NOMO-1 treated with dmso at 0.1 percent for 144 hours (cell line): Measurements from ENCODE around the gene IER5.
A peak's percentile ranks its signal among the peaks of the same experiment; 100 is the strongest.

ENCODE experiments used
- DNase-seq: peaks from one replicate; lab custom pipeline; 2025; ENCODE audit not compliant: unreplicated experiment; lab: John Stamatoyannopoulos, UW

The IER5 gene

DNA sequence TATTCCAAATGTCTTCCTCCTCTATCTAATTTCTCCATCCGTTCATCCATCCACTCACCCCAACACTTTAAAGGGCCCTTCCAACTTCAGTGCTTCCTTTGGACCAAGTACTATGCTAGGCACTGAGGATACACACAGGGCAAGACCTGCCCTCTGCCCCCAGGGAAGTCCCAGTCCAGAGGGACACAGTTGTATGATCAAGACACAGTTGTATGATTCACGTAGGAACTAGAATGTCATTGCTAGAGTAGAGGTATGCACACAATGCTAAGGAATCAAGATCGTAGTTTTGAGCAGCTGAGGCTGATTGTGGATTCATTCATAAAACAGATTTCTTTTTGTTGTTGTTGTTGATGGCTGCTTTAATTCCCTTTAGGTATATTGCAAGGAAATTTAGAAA is 11.6 kb upstream of the IER5 start:
- DNase-seq: no peak

DNA sequence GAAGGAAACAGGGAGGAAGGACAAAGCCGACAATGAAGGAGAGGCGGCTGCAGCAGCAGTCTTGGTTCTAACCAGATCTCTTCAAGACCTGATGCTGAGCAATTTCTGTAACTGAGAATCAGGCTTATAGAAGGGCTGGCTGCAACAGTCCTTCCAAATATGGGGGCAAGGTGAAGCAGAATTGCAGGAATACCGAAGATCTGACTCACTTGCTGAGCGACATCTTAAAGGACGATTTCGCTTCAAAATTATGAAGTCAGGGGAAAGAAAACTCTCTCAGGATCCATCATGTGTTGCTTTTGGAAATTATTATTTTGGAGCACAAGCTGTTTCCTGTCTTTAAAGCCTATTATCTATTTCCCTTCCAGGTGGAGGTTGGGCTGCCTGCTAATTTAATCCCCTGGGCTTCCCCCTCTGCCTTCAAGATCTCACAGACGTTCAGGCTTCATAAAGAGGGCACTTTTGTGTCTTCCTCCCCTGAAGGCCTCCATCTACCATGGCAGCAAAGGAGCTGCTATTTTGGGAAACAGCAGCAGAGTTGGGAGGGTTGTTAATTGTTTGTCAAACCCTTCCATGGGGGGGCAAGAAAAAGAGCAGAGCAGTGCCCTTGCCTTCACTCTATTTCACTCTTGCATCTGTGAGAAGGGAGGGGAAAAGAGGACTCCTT is 10.8 kb upstream of the IER5 start:
- no peak for DNase-seq

DNA sequence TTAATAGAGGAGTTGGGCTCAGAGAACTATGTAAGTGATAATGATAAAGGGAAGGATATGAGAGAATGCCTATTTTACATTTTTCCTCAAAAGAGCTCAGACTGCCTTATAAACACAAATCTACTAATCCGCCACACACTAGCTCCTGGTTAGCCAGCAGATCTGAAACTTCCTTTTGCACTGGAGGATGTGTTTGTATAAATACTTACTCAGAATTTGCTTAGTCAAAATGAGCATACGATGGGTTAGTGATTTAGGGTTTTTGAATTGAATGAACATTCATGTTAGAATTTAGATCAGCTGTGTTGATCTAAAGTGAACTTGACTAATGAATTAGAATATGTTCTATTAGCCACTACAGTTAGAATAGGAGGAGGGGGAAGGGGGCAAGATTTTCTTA is 9.1 kb upstream of the IER5 start:
- no peak for DNase-seq

DNA sequence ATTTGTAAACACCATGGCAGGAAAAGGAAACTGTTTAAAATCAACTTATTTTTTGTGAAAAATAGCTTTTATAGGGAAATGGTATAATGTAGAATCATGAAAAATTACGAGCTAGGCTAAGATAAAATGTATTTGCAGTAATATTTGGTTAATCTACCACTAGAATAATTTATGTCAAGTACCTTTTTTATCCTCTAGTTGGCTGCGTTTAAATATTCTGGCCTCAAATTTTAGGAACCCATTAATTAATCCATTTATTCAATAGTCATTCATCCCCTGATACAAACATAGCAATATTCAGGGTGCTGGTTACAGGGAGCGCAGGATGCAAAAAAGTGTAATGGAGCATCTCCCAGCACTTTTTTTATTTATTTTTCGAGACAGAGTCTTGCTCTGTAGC is 8.6 kb upstream of the IER5 start:
- no peak for DNase-seq

DNA sequence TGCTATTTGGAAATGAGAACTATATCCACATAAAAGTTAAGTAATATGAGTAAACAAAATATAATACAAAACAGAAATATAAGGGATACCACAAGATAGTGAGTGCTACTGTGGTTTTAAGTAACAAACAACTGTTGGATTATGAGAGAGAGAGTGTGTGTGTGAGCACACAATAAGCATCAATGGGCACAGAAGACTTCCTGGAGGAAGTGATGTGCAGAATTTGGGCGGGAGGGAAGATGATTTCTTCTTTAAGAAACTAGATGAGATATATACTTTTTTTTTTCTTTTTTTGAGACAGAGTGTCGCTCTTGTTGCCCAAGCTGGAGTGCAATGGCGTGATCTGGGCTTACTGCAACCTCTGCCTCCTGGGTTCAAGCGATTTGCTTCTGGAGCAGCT is 7.9 kb upstream of the IER5 start:
- DNase-seq: no peak

DNA sequence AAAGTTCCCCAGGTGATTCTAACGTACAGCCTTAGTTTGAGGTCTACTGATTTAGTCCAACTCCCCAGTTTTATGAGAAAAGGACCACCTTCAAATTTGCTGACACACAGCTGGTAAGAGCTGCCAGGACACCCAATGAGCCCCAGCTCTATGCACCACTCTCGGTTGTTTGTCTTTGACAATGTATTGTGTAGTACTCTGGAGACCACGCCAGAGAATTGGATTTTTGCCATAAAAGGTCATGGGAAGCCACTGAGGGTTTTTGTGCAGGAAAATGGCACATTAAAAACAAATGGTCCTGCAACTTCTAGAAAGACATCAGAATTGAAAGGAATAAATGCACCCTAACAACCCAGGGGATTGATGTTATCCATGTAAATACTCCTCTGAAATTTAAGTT is 7.1 kb upstream of the IER5 start:
- no peak for DNase-seq

DNA sequence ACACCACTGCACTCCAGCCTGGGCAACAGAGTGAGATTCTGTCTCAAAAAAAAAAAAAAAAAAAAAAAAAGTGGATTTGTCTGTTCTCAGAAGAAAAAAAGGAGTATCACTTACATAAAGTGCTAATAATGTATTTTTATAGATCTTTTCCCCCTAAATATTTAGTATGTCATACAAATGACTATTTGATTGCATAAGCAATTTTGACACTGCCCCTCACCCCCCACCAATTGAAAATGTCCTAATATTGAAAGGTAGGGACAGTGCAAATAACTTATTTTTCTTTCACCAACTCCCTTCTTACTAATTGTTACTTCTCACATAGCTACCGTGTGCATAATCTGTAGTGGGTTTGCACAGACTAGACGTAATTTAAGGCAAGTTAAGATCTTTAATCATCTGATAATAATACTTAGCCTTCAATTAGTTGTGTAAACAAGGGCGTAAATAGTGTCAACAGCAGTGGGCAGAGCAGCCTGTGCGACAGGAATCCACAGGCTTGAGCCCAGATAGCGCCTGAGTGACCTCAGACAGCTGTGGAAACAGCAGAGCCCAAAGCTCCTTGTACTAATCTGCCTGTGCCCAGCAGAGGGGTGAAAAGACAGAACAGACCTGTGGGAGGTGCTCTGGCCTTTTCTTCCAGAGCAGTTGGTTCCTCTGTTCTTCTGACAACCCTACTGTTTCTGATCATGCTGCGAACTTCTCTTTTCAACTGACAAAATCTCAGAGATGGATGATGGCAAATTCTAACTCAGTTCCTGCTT is 4.5 kb upstream of the IER5 start:
- DNase-seq: peak; percentile 94

DNA sequence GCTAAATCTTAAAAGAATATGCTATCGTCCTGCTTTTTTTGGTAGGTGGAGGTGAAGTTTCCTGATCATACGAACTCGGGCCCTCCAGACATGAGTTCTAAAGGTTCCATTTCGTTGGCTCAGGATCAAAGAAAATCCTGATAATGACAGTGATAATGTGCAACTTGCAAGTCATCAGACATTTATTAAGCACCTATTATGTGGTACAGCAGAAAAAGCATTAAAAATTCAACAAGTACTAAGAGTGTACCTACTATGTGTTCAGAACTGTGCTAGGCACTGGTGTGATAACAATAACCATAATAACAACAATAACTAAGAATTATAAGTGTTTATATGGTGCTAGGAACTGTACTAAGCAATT is 3.9 kb upstream of the IER5 start:
- no peak for DNase-seq

DNA sequence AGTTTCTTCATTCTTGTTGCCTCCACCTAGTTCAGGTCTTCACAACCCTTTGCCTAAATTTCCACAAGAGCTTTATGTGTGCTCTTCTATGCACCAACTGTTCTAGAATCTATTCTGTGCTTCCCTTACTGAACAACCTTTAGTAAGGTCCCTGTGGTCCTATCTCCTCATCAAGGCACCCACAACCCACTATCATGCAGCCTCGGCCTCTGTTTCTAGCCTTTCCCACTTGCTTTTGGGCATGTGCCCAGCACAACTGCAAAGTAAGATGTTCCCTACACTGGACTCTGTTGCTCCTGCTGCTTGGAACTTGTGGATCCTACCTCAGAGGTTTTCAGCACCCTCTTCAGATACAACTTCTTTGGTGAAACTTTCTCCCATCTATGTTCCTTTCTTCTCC is 2.4 kb upstream of the IER5 start:
- DNase-seq: no peak

DNA sequence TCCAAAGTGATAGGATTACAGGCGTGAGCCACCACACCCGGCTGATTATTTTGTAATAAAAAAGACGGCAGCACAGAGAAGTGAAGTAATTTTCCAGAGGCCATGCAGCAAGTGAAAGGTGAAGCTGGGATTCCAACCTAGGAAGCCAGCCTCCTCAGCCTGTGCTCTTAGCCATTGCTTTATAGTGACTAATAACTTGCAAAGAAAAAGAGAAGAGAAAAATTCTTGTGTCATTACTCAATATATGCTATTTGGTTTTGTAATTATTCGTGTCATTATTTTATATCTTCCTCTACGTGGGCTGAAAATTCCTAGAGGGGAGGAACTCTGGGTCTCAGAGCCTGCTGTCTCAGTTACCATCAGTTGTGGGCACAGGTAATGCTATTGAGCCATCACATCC is 1.6 kb upstream of the IER5 start:
- no peak for DNase-seq

DNA sequence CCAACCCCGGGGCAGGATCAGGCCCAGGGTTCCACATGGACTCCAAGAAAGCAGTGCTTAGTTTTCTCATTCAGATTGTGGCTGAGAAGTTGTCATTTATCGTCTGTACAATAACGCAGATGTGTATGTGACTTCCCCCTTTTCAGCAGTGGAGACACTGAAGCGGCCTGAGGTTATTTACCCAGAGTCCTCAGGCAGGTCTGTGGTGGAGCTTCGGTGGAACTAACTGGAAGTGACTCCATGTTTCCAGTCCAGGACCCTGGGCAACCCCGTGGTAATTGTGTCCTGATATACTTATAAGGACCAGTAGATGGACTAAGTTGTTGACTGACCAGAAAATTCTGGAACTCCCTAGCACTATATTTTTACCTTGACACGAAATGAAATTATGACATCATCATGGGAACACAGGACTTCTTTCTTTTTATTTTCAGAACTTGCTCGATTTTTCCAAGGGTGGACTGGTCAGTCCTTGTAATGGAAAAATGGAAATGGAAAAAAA is 1.0 kb upstream of the IER5 start:
- DNase-seq: peak; percentile 46

DNA sequence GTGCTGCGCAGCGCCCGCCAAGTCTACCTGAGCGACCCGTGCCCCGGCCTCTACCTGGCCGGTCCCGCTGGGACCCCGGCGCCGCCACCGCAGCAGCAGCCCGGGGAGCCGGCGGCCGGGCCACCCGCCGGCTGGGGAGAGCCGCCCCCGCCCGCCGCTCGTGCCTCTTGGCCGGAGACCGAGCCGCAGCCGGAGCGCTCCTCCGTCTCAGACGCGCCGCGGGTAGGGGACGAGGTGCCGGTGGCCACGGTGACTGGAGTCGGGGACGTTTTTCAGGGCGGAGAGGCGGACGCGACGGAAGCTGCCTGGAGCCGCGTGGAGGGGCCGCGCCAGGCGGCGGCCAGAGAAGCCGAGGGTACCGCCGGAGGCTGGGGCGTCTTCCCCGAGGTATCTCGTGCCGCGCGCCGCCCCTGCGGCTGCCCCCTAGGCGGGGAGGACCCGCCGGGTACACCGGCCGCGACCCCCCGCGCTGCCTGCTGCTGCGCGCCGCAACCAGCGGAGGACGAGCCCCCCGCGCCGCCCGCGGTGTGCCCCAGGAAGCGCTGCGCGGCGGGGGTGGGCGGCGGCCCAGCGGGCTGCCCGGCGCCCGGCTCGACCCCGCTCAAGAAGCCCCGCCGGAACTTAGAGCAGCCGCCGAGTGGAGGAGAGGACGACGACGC is 646 bp downstream of the IER5 start:
- no peak for DNase-seq

DNA sequence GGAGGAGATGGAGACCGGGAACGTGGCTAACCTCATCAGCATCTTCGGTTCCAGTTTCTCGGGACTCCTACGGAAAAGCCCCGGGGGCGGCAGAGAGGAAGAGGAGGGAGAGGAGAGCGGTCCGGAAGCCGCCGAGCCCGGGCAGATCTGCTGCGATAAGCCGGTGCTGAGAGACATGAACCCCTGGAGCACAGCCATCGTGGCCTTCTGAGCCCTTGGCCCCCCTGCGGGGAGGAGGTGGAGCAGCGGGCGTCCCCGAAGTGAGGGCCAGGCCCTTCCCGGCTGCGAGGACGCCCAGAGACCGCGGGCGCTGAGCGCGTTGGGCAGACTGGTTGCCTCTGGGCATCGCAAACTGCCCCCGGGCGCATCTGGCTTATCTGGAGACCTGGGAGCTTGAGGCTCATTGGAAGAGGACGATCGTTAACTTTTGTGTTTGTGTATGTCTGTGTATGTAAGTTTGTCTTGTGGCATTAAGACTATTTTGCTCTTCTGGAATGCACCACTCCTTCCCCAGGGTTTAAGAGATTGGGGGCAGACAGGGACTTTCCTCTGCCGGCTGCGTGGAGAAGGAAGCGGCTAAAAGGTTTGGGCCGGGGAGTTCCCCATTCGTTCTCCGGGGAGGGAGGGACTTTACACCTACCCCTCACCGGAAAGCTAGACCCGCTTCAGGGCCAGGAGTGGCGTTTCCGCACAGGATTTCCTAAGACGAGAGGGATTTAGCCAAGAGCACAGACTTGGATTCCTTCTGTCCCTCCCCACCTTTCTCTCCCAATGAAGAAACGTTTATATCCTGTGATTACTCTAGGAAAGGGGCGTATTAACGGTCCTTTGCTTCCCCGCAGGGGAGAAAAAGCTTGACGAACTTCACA is 1.4 kb downstream of the IER5 start:
- DNase-seq: peak; percentile 37

DNA sequence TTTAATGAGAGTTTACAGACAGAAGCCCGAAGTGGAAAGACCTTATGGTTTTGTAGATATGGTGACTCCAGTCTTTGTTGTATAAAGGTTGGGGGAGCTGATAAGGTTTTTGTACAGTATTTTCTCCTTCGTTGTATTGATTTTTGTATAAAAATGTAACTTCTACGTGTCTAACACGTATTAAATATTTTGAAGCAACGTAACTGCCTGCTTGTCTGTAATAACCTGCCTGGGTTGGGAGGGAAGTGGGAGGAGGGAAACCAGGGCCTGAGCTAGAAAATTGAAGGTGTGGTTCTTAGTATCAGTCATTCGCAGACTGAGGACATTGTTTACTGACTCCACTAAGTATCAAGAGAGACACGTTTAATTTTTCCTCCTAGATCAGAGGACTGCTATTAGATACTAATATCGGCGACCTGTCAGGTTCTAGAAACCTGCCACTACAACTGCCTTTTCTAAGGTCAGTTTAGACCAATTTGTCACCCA is 2.2 kb downstream of the IER5 start:
- DNase-seq: no peak

DNA sequence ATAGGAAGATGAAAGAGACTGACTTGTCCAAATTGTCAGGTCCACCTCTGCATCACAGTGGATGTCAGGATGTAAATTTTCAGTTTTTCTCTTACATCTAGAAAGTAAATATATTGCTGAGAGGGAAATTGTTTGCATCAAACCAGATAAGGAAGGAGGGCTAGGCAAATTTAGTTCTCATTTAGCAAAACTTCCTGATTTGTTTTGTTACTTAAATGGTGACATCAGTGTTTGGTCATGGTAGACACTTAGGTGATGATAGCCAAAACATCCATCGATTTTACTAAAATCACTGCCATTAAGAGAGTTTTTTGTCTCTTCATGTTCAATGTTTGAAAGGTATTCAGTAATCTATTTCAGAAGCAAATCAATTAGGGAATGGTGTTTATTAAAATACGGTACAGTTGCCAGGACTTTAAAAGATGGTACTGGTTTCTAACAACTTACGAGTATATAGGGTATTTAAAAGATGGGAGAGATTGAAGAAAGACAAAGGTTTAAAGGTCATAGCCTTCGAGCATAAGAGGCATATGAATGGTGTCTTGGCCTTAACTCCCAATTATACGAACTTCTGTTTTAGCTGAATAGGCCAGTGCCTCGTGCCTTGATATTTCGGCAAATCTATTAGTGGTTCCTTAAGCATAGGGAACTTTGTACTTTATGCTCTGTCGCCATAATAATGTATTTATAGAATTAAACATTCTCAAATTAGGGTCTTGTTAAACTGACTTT is 3.0 kb downstream of the IER5 start:
- no peak for DNase-seq

DNA sequence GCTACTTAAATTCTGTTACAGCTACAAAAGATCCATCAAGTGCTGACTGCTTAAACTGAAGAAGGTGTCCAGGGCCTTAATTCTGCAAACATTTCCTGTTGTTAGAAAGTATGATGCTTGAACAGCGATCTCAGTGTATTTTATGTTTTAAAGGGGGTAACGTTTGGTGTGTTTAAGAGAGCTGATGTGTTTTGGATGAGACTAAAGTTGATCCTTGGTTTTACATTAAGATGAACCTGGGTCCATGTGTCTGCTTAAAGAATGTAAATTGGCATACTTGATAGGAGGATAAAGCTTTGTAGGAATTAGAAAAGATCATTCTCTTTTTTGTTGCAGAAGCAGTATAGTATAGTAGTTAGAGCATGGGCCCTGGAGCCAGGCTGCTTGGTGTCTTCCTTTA is 3.6 kb downstream of the IER5 start:
- DNase-seq: no peak

DNA sequence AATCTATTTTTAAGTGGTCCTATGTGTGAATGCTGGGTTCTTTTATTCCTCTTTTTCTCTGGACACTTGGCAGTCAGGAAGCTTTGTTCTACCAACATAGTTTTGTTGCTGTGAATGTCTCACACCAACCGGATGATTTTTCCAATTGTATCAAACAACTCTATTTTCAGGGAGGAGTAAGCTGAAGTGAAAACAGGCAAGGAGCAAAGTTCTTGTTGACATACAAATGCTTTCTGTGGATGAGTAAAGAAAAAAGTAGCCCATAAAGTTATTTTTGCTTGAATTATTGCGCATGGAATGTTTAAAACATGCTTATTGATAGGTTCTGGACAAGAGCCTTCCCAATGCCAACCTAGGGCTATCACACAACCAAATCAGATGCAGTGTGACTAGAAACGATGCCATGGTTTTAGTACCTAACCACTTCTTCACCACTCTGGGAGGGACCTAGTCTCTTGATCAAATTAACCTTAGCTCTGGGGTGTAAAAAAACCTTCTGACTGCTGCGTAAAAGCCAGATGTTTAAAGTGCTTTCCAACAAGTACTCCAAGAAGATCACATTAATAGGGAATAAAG is 4.5 kb downstream of the IER5 start:
- no peak for DNase-seq

DNA sequence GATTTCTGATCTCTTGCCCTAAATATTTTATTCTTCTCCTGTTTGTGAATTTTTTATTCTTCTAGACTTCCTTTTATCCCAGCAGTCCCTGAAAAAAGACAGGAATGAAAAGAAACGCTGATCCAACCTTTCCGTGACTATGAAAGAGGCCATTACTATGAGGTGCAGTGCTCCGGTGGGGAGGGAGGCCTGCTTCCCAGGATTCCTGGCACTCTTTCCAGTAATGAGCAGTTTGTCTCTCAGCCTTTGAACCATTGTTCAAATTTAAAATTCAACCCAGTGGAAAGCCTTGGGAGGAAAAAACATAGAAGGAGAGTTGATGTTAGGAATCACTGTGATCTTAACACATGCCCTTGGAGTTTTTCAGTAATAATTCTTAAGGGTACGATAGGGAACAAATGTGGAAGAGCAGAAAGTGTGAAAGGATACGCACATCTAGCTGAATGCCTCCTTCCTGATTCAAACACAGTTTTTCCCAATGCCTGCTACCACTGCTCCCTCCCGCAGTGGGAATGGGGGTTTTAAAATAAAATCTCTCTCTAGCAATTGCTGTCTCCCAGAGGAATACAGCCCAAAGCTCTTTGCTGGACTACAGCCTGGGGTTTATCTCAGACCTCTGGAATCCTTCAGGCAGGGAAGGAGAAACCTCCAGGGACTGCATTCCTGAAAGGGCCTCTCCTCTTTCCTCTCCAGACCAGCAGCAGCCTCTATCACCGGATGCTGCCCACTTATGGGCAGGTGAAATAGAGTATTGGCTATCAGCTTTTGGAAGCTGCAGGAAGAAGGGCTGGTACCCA is 6.1 kb downstream of the IER5 start:
- DNase-seq: no peak

DNA sequence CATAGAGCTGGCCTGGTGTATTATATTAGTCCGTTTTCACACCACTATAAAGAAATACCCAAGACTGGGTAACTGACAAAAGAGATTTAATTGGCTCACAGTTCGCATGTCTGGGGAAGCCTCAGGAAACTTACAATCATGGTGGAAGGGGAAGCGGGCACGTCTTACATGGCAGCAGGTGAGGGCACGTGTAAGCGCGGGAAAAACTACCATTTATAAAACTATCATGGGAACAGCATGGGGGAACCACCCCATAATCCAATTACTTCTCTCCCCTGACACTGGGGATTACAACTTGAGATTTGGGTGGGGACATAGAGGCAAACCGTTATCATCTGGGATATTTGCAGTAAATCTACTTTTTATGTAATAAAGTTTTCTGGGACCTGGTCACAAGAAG is 6.8 kb downstream of the IER5 start:
- no peak for DNase-seq
